Esophagus squamous epithelium (tissue), 5 donors: ENCODE measurements around the gene EIF3K. TPM values are rescaled to one million over a fixed set of nuclear protein-coding genes. Genes with fewer than 3 reads are reported as not detected.

Source experiments
- DNase-seq: peaks from one replicate; lab custom pipeline; 2025; lab: John Stamatoyannopoulos, UW
- H3K27ac ChIP-seq, 4 donors: fragments of 200-600 bp; sonication (generic); one replicate each; pipeline ENCODE4 v1.5.1; 2016 to 2019; ENCODE audit warnings: mild to moderate bottlenecking in 1 of 4
- H3K27me3 ChIP-seq, 4 donors: fragments of 200-600 bp; sonication (generic); 1 replicate in 3 of 4; 2 replicates in 1 of 4; pipeline versions ENCODE4 v1.5.1 to v1.6.0; 2017 to 2021; ENCODE audit warnings: antibody characterized with exemption in 1 of 4
- H3K36me3 ChIP-seq, 3 donors: fragments of 200-600 bp; sonication (generic); one replicate each; pipeline ENCODE4 v1.5.1; 2016 to 2019
- H3K4me1 ChIP-seq, 3 donors: fragments of 200-600 bp; sonication (generic); one replicate each; pipeline ENCODE4 v1.5.1; 2017 to 2019
- H3K4me3 ChIP-seq, 4 donors: fragments of 200-600 bp; sonication (generic); 1 replicate in 3 of 4; 2 replicates in 1 of 4; pipeline ENCODE4 v1.5.1; 2016 to 2019; ENCODE audit warnings: mild to moderate bottlenecking in 2 of 4, moderate library complexity in 1 of 4
- H3K9me3 ChIP-seq, 3 donors: fragments of 200-600 bp; sonication (generic); one replicate each; pipeline ENCODE4 v1.5.1; 2016 to 2019
- POLR2A ChIP-seq, 4 donors: fragments of 450-650 bp; IDR thresholded peaks; one replicate each; pipeline ENCODE4 v1.6.1; 2017; ENCODE audit warnings: antibody characterized with exemption in 4 of 4, mild to moderate bottlenecking in 4 of 4, moderate library complexity in 3 of 4
- WGBS, 2 donors: methylation state at CpG; one replicate each; pipeline ENCODE4 v1.1.5; 2018; 5-methylcytosine and 5-hydroxymethylcytosine counted together
- intact Hi-C: fragments of 100-400 bp; cut with DNase I; formaldehyde crosslinking; loops from one replicate; pipeline ENCODE4 v1.15.0; 2022
- total RNA-seq, 4 donors: library from RNA; depleted of rRNA; stranded (reverse); fragments of >200 nt; gene quantifications; one replicate each; pipeline ENCODE4 v1.1.0, GENCODE V29; 2016
- TF ChIP-seq, protein P1 (sequence below), 6 experiments: fragments of 450-650 bp in 4 of 6; fragments of 200-600 bp in 2 of 6; sonication (generic) in 2 of 6; IDR thresholded peaks; one replicate each; pipeline ENCODE4 v1.5.1; 2016 to 2019; ENCODE audit warnings: antibody characterized with exemption in 6 of 6, mild to moderate bottlenecking in 4 of 6, moderate library complexity in 4 of 6
- donor health status: DM: yes; HTN: yes; CAD: no.

EIF3K gene
- total RNA-seq, 4 donors from 2014 or later, result 437 to 578 (median 516) TPM

DNA sequence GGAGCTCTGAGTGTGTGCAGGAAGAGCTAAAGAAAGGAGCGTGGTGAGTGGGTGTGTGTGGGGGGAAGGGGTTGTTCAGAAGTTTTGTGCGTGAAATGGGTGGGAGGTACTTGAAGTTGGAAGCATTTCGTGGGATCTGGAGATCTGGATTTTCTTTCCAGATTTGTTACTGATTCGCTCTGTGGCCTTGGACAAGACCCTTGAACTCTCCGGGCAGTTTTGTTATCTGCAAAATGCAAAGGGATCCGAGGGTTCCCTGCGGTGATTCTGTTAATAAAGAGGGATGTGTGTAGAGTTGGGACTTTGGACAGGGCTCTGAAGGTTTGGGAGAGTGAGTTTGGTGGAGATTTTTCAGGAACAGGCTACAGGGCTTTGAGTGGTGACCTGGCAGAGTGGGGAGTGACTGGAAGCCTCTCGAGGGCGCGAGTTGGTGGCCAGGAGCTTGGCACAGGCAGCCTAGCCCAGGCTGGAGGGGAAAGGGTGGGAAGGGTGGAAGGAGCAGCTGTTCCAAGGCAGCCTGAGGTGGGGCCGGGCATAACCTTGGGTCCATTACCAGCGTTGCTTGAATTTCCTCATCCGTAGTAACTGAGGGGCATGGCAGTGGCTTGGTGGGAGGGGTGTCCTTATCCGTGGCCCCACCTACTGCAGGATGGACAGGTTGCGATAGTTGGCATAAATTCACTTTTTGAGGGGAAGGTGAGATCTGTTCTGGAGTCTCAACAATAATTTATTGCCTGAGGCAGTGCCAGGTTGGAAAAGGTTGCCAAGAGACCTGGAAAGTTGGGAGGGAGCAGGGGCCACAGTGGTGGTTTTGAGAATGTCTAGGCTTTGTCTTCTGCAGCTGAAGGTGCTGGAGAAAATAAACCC is 30.6 kb downstream of the EIF3K start:
- Histone ChIP-seq H3K9me3 (no peaks in the 10 kb centered on the region), H3K27ac (peak overlapping the region; percentile 97 to 100 (median 98)), H3K36me3 (peaks cover 0 to 7% (median 0%) of the 10 kb centered on the region in 3 donors), H3K27me3 (no peaks in the 10 kb centered on the region), H3K4me3 (peak overlapping the region; percentile 74 to 99 (median 94)), H3K4me1 (peaks cover 38 to 85% (median 47%) of the 10 kb centered on the region in 3 donors)
- WGBS, 2 donors, result 8 to 14% methylated on average over 15 of the region's 15 CpGs
- DNase-seq, result no peak
- TF ChIP-seq POLR2A (IDR thresholded peaks at IDR 0.05), result peak in 1 of 4 donors; percentile 53
- TF ChIP-seq, protein P1, sequence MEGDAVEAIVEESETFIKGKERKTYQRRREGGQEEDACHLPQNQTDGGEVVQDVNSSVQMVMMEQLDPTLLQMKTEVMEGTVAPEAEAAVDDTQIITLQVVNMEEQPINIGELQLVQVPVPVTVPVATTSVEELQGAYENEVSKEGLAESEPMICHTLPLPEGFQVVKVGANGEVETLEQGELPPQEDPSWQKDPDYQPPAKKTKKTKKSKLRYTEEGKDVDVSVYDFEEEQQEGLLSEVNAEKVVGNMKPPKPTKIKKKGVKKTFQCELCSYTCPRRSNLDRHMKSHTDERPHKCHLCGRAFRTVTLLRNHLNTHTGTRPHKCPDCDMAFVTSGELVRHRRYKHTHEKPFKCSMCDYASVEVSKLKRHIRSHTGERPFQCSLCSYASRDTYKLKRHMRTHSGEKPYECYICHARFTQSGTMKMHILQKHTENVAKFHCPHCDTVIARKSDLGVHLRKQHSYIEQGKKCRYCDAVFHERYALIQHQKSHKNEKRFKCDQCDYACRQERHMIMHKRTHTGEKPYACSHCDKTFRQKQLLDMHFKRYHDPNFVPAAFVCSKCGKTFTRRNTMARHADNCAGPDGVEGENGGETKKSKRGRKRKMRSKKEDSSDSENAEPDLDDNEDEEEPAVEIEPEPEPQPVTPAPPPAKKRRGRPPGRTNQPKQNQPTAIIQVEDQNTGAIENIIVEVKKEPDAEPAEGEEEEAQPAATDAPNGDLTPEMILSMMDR (IDR thresholded peaks at IDR 0.05), result peak in 1 of 6 experiments; percentile 6
- intact Hi-C loops, result loop anchor here (10.0 kb wide), 1 partner anchor 55 kb away; no protein-coding TSS in a partner anchor

DNA sequence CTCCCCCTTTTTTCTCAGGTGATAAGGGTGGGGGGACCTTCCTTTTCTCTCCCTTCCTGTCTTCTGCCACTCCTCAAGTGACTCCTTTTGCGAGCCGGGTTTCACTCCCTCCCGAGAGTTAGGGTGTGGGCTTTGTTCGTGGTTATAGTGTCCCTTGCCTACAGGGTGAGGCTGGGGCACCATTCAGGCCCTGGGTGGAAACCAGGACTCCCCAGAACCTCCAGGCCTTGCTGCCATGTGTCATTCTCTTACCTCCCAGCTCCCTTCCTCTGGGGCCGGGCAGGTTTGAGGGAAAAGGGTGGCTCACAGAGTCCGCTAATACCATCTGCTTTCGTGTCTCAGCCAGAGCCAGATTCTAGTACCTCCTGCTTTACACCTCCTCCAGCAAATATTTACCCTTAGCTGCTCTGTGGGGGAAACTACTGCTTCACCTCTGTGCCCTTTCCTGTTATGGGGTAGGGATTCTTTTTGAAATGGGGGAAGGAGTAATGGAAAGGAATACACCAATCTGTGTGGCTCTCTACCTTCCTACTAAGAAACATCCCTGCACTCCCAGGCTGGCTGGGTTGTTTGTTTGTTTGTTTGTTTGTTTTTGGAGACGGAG is 31.3 kb downstream of the EIF3K start:
- 20 to 22% methylated on average over 7 of the region's 8 CpGs for WGBS, 2 donors
- intact Hi-C loops, result no loop called here
- H3K4me1 ChIP-seq, result peaks cover 39 to 86% (median 55%) of the 10 kb centered on the region in 3 donors
- H3K27me3 ChIP-seq, result no peaks in the 10 kb centered on the region
- H3K9me3 ChIP-seq, result no peaks in the 10 kb centered on the region
- no peak for DNase-seq
- peaks cover 0 to 14% (median 0%) of the 10 kb centered on the region in 3 donors for H3K36me3 ChIP-seq
- peak overlapping the region; percentile 74 to 99 (median 94) for H3K4me3 ChIP-seq
- H3K27ac ChIP-seq, result peak overlapping the region; percentile 97 to 100 (median 98)
- TF ChIP-seq, protein P1 (IDR thresholded peaks at IDR 0.05), result no peak
- peak in 2 of 4 donors; percentile 4 to 8 for TF ChIP-seq POLR2A (IDR thresholded peaks at IDR 0.05)

DNA sequence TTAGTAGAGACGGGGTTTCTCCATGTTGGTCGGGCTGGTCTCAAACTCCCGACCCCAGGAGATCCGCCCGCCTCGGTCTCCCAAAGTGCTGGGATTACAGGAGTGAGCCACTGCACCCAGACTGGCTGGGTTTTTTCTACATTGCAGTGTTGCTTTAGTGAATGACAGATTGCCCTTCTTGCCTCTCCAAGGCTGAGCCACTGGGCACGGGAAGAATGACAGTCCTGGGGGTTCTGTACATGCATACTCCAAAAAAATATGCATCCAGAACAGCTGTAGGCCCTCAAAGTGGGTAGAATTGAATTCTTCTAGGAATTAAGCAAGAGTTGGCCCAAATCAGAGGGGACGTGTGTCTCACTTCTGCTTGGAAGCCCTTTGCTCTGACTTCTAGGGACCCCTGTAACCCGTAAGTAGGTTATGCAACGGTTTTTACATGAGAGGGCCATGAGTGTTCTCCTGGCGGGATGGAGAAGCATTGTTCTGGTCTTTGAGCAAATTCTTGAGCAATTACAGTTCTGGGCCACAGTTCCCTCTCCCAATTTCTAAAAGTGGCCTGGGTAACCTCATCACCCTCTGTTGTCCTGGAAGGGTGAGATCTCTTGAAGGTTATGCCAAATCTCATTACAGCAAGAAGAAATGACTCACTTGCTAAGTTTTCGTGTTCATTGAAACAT is 32.1 kb downstream of the EIF3K start:
- Histone ChIP-seq H3K27ac (peak overlapping the region; percentile 97 to 100 (median 98)), H3K9me3 (no peaks in the 10 kb centered on the region), H3K27me3 (no peaks in the 10 kb centered on the region), H3K4me1 (peaks cover 41 to 86% (median 63%) of the 10 kb centered on the region in 3 donors), H3K36me3 (peaks cover 0 to 17% (median 0%) of the 10 kb centered on the region in 3 donors), H3K4me3 (peak overlapping the region; percentile 74 to 99 (median 94))
- no peak for DNase-seq
- intact Hi-C loops, result no loop called here
- TF ChIP-seq, protein P1 (IDR thresholded peaks at IDR 0.05), result peak in 1 of 6 experiments; percentile 29
- no peak for TF ChIP-seq POLR2A (IDR thresholded peaks at IDR 0.05)
- WGBS, 2 donors, result 24 to 32% methylated on average over 6 to 7 of the region's 12 CpGs

DNA sequence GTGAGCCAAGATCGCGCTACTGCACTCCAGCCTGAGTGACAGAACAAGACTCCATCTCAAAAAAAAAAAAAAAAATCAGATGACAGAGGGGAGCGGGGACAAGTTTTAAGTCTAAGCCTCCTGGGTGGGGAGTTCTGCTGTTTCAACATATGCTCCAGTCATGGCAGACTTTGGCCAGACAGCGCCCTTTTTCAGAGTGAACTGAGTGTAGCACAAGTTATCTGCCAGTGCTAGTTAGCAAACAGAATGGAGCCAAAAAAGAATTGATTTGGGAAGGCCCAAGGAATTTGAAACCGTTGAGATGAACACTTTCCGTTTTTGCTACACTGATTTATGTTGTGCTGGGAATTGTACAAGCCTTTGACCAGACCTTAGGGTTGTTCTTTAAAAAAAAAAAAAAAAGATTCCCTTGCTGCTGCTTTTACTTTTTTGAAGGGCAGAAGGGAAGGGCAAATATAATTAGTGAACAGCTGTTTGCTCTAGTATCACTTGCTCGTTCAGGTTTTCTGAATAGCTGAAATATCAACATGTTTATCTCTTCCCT is 34.1 kb downstream of the EIF3K start:
- Histone ChIP-seq H3K27ac (peak overlapping the region; percentile 97 to 100 (median 98)), H3K27me3 (no peaks in the 10 kb centered on the region), H3K4me1 (peaks cover 56 to 95% (median 78%) of the 10 kb centered on the region in 3 donors), H3K9me3 (no peaks in the 10 kb centered on the region), H3K36me3 (peaks cover 0 to 29% (median 0%) of the 10 kb centered on the region in 3 donors), H3K4me3 (peak overlapping the region in 1 of 4 donors; percentile 49)
- WGBS, 2 donors, result 34 to 40% methylated on average over 7 of the region's 7 CpGs
- no peak for DNase-seq
- intact Hi-C loops, result no loop called here
- TF ChIP-seq POLR2A (IDR thresholded peaks at IDR 0.05), result no peak
- TF ChIP-seq, protein P1 (IDR thresholded peaks at IDR 0.05), result peak in 1 of 6 experiments; percentile 8
